Hypothalamus (tissue), 51 donors: ENCODE measurements around the gene CCDC127.

ENCODE experiments used
- DNase-seq, 51 donors: peaks; one replicate each; lab custom pipeline; 2025; lab: John Stamatoyannopoulos, UW

The CCDC127 gene

DNA sequence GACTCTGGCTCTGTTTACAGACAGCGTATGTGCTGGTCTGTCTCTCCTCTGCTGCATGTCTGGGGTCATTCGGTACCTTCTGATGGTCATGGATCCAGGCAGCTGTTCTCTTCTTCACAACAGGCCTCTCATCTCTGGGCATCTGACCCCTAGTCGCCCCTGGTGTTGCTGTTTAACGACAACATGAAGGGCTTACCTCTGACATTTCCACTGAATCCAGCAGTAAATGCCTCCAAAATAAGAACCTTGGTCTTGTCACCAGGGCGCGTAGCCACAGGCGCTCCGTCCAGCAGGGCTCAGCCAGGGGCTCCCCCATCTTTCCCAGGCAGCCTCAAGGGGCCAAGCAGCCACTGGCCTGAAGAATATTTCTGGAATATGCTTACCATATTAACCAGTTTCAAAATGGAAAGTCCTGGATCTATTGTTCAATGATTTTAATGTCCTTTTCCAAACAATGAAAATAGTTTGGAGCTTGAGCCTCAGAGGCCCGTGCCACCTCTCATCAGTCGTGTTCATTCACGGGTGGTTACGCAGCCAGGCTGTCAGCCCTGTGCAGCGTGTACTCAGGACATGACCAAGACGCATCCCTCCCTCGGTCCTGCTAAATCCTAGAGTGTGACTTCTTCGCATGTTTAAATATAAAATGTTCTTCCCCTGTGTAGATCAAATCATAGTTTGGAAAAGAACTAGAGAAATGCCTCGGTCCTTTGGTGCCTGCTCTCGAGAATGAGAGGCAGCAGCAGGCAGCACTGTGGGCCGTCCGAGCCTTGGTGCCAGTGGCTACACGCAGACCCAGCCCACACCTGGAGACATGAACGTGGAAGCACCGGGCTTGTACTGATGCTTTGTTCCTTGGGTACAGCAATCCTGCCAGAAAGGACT lies 56.8 kb downstream of the CCDC127 start:
- no peak for DNase-seq

GRCh38 chr5:160173-160510 lies 57.8 kb downstream of the CCDC127 start:
- no peak for DNase-seq

DNA sequence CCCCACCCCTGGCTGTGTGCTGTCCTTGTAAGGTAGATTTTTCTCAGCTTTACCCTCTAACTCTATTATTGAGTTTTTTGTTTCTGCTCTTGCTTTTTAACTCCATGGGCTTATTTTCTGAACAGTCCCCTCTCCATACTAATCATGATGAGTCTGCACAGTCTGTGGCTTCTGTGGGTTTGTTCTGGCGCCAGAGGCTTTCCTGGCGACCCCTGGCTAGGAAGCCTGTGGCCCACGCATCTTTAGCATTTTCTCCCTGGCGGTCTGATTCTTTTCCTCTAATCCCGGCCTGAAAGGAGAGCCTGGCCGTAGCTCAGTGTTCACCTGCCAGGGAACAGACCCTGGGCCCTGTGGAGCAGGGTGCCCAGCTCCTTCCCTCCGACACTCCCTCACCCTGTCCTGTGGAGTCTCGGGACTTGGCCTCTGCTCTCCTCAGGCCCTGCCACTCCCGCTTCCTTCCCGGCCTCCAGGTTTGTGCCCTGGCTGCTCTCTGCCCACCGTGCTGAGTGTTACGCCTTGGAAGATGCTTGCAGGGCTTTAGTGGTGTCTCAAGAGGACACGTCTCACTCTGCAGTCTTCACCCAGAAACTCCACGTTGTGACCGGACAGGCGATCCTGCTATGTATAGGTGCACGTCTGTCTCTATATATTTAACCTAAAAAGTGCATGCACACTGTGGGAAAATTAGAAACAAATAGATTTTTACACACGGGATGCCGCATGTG lies 58.3 kb downstream of the CCDC127 start:
- DNase-seq, result no peak

DNA sequence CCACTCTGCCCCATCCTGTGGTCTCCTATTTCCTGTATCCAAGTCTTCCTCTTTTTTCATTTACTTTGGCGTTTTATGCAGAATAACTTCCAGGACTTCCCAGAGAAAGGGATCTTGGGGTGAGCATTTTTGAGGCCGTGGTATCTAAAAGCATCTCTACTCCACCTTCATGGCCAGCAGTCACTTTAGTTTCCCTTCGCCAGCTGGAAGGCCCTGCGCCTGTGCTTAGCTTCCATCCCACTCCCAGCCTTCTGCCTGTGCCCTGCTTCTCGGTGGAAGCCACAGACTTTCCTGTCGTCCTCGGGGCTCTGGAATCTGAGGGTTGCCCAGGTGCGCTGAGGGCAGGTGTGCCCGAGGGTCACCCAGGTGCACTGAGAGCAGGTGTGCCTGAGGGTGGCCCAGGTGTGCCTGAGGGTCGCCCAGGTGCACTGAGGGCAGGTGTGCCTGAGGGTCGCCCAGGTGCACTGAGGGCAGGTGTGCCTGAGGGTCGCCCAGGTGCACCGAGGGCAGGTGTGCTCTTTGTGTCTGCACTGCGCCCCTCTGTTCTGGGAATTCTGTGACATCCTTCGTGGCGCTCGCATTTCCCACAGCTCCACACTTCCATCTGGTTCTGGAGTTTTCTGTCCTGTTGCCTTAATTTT lies 59.0 kb downstream of the CCDC127 start:
- no peak for DNase-seq

GRCh38 chr5:157801-158200 lies 60.2 kb downstream of the CCDC127 start:
- DNase-seq, result no peak

DNA sequence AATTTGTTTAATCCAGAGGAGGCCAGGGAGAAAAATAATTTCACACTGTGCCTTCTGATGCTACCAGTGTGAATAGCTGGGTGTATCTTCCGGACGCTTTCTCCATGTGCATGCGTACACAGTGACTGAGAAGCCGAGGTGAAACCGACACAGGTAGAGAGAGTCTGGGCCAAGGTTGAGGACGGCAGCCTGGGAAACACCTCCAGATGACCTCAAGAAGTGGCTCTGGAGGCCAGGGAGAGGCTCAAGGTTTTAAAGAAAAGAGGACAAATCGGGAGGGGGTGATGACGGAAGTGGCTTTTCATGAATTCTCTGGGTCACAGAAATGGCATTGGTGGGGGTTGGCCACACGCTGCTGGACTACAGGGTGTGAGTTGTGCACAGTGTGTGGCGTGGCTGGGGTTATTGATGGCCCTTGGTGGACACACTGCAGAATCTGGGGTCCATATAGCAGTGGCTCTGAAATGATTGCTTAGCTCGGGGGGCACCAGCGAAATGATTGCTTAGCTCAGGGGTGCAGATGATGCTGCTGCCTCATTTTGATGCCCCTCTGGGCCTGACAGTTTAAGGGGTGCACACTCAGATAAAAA lies 60.7 kb downstream of the CCDC127 start:
- no peak for DNase-seq

DNA sequence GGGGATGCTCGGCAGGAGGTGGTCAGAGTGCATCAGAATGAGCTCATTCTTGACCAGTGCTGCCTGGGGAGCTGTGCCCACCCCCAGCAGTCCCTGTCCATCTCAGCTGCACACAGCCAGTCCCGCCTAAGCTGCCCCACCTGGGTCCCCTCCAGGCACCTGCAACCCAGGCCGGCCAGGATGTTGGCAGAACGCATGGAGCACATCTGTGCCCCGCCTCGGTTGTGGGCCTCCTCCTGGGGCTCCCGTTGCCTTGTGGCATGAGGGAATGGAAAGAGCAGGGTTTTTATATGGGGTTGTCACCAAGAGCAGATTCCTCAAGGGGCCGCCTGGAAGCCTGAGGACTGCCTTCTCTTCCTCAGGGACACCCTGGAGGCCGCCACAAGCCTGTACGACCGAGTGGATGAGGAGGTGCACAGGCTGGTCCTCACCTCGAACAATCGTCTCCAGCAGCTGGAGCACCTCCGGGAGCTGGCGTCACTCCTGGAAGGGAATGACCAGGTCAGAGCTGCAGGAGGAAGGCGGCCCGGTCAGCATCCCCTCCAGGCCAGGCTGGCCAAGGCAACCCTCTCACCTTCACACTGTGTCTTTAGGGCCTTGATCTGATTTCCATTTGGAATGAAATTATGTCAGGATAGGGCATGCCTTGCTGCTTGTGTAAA lies 61.4 kb downstream of the CCDC127 start:
- DNase-seq, result no peak

DNA sequence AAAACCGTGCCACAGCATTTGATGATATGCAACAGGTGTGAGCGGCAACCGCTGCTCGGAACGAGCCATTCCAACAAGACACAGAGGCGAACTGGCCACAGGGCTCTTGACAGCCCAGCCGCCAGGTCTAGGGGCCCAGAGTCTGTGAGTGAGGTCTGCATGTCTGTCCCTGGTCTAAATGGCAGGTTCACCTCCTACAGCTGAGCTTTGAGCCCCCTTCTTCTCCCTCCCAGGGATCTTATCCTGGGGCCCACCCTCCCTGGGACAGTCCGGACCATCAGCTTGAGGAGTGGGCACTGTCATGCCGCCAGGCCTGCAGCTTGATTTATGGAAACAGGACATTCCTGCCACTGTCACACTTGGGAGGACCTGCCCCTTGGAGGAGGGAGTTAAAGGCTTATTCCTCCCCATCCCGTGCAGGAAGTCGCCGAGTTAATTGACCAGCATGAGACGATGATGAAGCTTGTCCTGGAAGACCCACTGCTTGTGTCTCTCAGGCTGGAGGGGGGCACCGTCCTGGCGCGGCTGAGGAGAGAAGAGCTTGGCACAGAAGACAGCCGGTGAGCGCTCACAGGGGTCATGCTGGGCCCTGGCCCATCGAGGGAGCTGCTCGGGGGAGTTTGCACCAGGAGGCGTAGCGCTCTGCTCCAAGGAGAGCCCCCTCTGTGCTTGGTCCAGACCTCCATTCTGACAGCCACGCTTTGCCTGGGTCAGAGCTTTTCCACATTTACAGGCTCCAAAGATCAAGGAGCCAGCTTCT lies 62.1 kb downstream of the CCDC127 start:
- DNase-seq, result no peak

DNA sequence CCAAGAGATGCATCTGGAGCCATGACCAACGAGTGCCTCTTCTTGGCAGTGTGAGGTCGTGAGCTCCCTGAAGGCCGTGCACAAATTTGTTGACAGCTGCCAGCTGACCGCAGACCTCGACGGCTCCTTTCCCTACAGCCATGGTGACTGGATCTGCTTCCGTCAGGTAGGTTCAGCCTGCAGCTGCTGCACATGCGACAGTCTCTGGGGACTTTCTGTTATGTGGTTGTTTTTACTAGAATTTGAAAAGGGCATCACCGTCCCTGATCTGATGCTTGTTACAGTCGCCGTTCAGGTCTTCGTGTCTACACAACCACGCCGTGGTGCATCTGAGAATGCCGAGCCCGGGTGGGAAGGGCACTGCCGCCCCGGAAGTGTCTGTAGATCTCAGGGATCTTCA lies 63.1 kb downstream of the CCDC127 start:
- DNase-seq, result no peak

DNA sequence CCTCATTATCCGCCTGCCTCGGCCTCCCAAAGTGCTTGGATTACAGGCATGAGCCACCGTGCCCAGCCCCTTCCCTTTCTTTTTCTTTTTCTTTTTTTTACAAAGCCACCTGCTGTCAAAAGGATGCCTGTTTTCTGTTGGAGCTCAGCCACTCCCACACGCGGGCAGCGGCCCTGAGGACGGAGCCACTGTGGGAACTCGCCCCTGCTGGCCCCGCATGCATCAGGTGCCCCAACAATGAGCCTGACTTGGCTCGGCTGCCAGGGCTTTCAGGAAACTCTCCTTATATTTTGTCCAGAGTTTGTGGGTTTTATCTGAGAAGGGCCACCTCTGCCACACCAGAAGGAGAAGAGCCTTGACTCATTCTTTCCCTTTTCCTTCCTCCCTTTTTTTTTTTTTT lies 63.7 kb downstream of the CCDC127 start:
- DNase-seq, result no peak

- DNase-seq, result no peak
Observed at GRCh38 chr5:153256-153655, 64.7 kb downstream of the CCDC127 start.

GRCh38 chr5:152077-152476 lies 65.9 kb downstream of the CCDC127 start:
- DNase-seq, result no peak

- no peak for DNase-seq
Observed at GRCh38 chr5:150746-151145, 67.2 kb downstream of the CCDC127 start.

GRCh38 chr5:149745-150485 lies 68.0 kb downstream of the CCDC127 start:
- DNase-seq, result no peak

- no peak for DNase-seq
Observed at GRCh38 chr5:147751-148150, 70.2 kb downstream of the CCDC127 start.
